OCI-LY3 (cell line): Measurements from ENCODE around the gene CHST11.

Source experiments
- H2AFZ ChIP-seq: fragments of 200-600, 300-600 bp; shearing (Covaris generic); 2 replicates; pipeline ENCODE4 v1.6.0; 2014; ENCODE audit warnings: antibody characterized with exemption, low read depth, low read length
- H3K27ac ChIP-seq: fragments of 200-600, 300-600 bp; sonication (generic); 2 replicates; pipeline ENCODE4 v1.5.1; 2014; ENCODE audit warnings: mild to moderate bottlenecking, low read length, moderate library complexity, mixed read lengths
- H3K27me3 ChIP-seq: fragments of 200-600, 300-600 bp; sonication (generic); 2 replicates; pipeline ENCODE4 v1.6.1; 2014; ENCODE audit warnings: low read depth, low read length, mixed read lengths
- H3K36me3 ChIP-seq: fragments of 200-600, 300-600 bp; sonication (generic); replicated peaks from 2 replicates; pipeline ENCODE3; 2014; ENCODE audit warnings: low read depth, low read length, mixed read lengths
- H3K4me1 ChIP-seq: fragments of 300-600, 200-600 bp; sonication (generic); 2 replicates; pipeline ENCODE4 v1.6.1; 2014; ENCODE audit warnings: low read length, mixed read lengths
- H3K4me2 ChIP-seq: fragments of 200-600, 300-600 bp; sonication (generic); 2 replicates; pipeline ENCODE4 v1.6.1; 2014; ENCODE audit warnings: low read length, mixed read lengths
- H3K4me3 ChIP-seq: fragments of 300-600, 200-600 bp; sonication (generic); 2 replicates; pipeline ENCODE4 v1.5.1; 2014; ENCODE audit warnings: antibody characterized with exemption, mild to moderate bottlenecking, low read length, moderate library complexity
- H3K79me2 ChIP-seq: fragments of 300-600, 200-600 bp; shearing (Covaris generic); 2 replicates; pipeline ENCODE4 v1.6.1; 2014; ENCODE audit warnings: mild to moderate bottlenecking, low read length, mixed read lengths
- H3K9ac ChIP-seq: fragments of 300-600, 200-600 bp; shearing (Covaris generic); 2 replicates; pipeline ENCODE4 v1.6.0; 2014; ENCODE audit warnings: mild to moderate bottlenecking, low read length, moderate library complexity
- H3K9me3 ChIP-seq: fragments of 200-600, 300-600 bp; shearing (Covaris generic); 2 replicates; pipeline ENCODE4 v1.6.1; 2014; ENCODE audit warnings: low read length, mixed read lengths; ENCODE audit not compliant: insufficient read depth
- H4K20me1 ChIP-seq: fragments of 200-600, 300-600 bp; sonication (generic); 2 replicates; pipeline ENCODE4 v1.6.1; 2016; ENCODE audit warnings: low read length, mixed read lengths; ENCODE audit not compliant: insufficient read depth
- CTCF ChIP-seq: fragments of 200-600, 300-600 bp; sonication (generic); IDR thresholded peaks from 2 replicates; pipeline ENCODE4 v1.5.1; 2014; ENCODE audit warnings: antibody characterized with exemption, low read length, low read depth
- EZH2phosphoT487 ChIP-seq: fragments of 200-600 bp; shearing (Covaris generic); IDR thresholded peaks from 2 replicates; pipeline ENCODE4 v1.6.1; 2018; ENCODE audit warnings: antibody characterized with exemption, mixed run types, low read depth

The CHST11 gene

GRCh38 chr12:104575442-104576186, 118.9 kb downstream of the CHST11 start:
- no peak overlapping the region for H3K27ac ChIP-seq
- H3K4me2 ChIP-seq, result no peak overlapping the region
- no peak overlapping the region for H2AFZ ChIP-seq
- peaks cover 22% of the 10 kb centered on the region for H3K4me1 ChIP-seq
- peaks cover 16% of the 10 kb centered on the region for H4K20me1 ChIP-seq
- no peak overlapping the region for H3K4me3 ChIP-seq
- H3K27me3 ChIP-seq, result peaks cover 32% of the 10 kb centered on the region
- no peaks in the 10 kb centered on the region for H3K9me3 ChIP-seq
- H3K9ac ChIP-seq, result no peak overlapping the region
- no peaks in the 10 kb centered on the region for H3K79me2 ChIP-seq
- no peaks in the 10 kb centered on the region for H3K36me3 ChIP-seq
- TF ChIP-seq EZH2phosphoT487 (no peak), CTCF (no peak)

- Histone ChIP-seq H3K9me3 (no peaks in the 10 kb centered on the region), H3K4me1 (peaks cover 22% of the 10 kb centered on the region), H3K27ac (no peak overlapping the region), H4K20me1 (peaks cover 16% of the 10 kb centered on the region), H3K4me3 (no peak overlapping the region), H3K27me3 (peaks cover 27% of the 10 kb centered on the region), H3K9ac (no peak overlapping the region), H3K79me2 (no peaks in the 10 kb centered on the region), H2AFZ (no peak overlapping the region), H3K36me3 (no peaks in the 10 kb centered on the region), H3K4me2 (no peak overlapping the region)
- TF ChIP-seq CTCF (no peak), EZH2phosphoT487 (no peak)
Observed at GRCh38 chr12:104576187-104576778, 119.5 kb downstream of the CHST11 start.

GRCh38 chr12:104576980-104577580, 120.3 kb downstream of the CHST11 start:
- H4K20me1 ChIP-seq, result peaks cover 16% of the 10 kb centered on the region

More at GRCh38 chr12:104576980-104577580, 120.3 kb downstream of the CHST11 start:
- Histone ChIP-seq H2AFZ (no peak overlapping the region), H3K27ac (no peak overlapping the region), H3K4me3 (no peak overlapping the region), H3K36me3 (no peaks in the 10 kb centered on the region), H3K4me1 (peaks cover 26% of the 10 kb centered on the region), H3K9ac (no peak overlapping the region), H3K4me2 (no peak overlapping the region), H3K9me3 (no peaks in the 10 kb centered on the region), H3K27me3 (peaks cover 30% of the 10 kb centered on the region), H3K79me2 (no peaks in the 10 kb centered on the region)
- TF ChIP-seq EZH2phosphoT487, result no peak
- TF ChIP-seq CTCF, result no peak
